Tibial artery (tissue), 4 donors: ENCODE results near the gene SLC2A13.
"Not testable (repeated sequence)": the region's sequence is repeated elsewhere in the genome, so short reads cannot be mapped to it uniquely, and the experiment has no call there.

Experiments
- DNase-seq, 2 donors: peaks; one replicate each; pipeline ENCODE4 v3.0.0-alpha.2; 2019
- H3K27ac ChIP-seq, 2 donors: fragments of 200-600 bp; sonication (generic) in 1 of 2; 1 replicate in 1 of 2; 2 replicates in 1 of 2; pipeline ENCODE4 v1.5.1; 2018 to 2019; ENCODE audit warnings: mild to moderate bottlenecking in 1 of 2
- H3K27me3 ChIP-seq, 2 donors: fragments of 200-600 bp; sonication (generic) in 1 of 2; one replicate each; pipeline versions ENCODE4 v1.5.1 to v1.6.0; 2016 to 2019
- H3K36me3 ChIP-seq, 3 donors: fragments of 200-600 bp; sonication (generic) in 2 of 3; one replicate each; pipeline ENCODE4 v1.5.1; 2016 to 2019; ENCODE audit warnings: mild to moderate bottlenecking in 2 of 3
- H3K4me1 ChIP-seq, 4 donors: fragments of 200-600 bp; sonication (generic) in 2 of 4; 1 replicate in 3 of 4; 2 replicates in 1 of 4; pipeline ENCODE4 v1.5.1; 2016 to 2019
- H3K4me3 ChIP-seq, 2 donors: fragments of 200-600 bp; sonication (generic) in 1 of 2; 1 replicate in 1 of 2; 2 replicates in 1 of 2; pipeline ENCODE4 v1.5.1; 2018 to 2019; ENCODE audit warnings: mild to moderate bottlenecking in 2 of 2
- H3K9me3 ChIP-seq, 3 donors: fragments of 200-600 bp; sonication (generic) in 1 of 3; one replicate each; pipeline ENCODE4 v1.5.1; 2016 to 2019
- CTCF ChIP-seq, 2 experiments: fragments of 200-600 bp in 1 of 2; fragments of 450-650 bp in 1 of 2; IDR thresholded peaks; one replicate each; pipeline ENCODE4 v1.5.1; 2017 to 2019; ENCODE audit warnings: antibody characterized with exemption in 2 of 2, mild to moderate bottlenecking in 1 of 2, moderate library complexity in 1 of 2
- intact Hi-C: fragments of 100-400 bp; cut with DNase I; formaldehyde crosslinking; loops from one replicate; pipeline ENCODE4 v1.15.0; 2023; ENCODE audit warnings: low total_unique reads

The SLC2A13 gene

DNA sequence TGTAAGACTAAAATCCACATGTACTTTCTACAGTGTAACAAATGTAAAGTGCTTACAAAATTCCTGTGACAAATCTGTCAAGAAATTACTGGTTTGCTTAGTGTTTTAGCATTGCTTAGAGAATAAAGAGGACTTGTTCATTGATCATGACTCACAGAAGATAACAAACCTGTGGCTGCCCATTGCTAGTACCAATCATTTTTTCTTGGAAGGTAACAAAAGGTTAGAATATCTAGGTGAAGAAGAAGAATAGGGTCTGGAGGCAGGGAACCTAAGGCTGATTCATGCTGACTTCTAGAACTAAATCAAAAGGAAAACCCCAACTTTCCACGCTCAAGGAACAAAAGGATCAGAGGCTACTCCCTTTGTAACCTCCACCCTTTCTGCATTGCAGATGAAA is 253.5 kb downstream of the SLC2A13 start:
- TF ChIP-seq CTCF (IDR thresholded peaks at IDR 0.05): no peak
- no peak for DNase-seq
- H3K27ac ChIP-seq: no peak overlapping the region
- no peak overlapping the region for H3K4me3 ChIP-seq
- H3K27me3 ChIP-seq: no peaks in the 10 kb centered on the region
- H3K4me1 ChIP-seq: no peaks in the 10 kb centered on the region
- no peaks in the 10 kb centered on the region for H3K9me3 ChIP-seq
- H3K36me3 ChIP-seq: peaks cover 0 to 5% (median 3%) of the 10 kb centered on the region in 3 donors
- intact Hi-C loops: no loop called here

GRCh38 chr12:39848218-39848617 is 257.7 kb downstream of the SLC2A13 start:
- H3K4me3 ChIP-seq, H3K4me1 ChIP-seq, H3K27ac ChIP-seq, intact Hi-C loops, H3K9me3 ChIP-seq, H3K36me3 ChIP-seq, H3K27me3 ChIP-seq, DNase-seq: not testable (repeated sequence)

DNA sequence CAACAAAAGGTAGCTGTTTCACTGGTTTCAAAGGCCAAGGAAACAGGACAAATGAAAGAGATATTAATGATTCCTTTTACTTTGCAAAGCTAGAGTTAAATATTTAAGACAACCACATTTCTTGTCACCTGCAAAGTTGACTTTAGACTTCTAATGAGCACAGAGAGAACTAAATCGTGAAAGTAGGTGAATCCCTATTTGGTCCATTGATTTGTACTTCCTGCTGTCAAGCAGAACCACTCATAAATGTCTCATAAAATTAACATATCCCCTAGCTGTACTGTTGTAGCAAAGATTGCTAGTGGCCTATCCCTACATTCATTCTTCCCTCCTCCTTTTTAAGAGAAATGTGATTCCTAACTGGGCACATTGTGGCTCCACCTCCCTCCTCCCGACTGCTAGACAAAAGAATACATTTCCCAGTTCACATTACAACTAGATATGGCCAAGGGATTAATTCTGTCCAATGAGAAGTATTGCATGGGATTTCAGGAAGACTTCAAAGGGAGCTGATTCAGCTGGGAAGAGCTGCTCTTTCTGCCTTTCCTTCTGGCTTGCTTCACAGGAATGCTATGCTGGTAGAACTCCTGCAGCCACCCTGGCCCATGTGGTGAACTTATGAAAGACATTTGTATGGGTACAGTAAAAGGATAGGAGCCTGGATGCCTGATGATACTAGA is 258.8 kb downstream of the SLC2A13 start:
- no peaks in the 10 kb centered on the region for H3K9me3 ChIP-seq
- no peak for TF ChIP-seq CTCF (IDR thresholded peaks at IDR 0.05)
- H3K27me3 ChIP-seq: no peaks in the 10 kb centered on the region
- H3K27ac ChIP-seq: no peak overlapping the region
- DNase-seq: no peak
- intact Hi-C loops: no loop called here
- H3K36me3 ChIP-seq: no peaks in the 10 kb centered on the region
- H3K4me1 ChIP-seq: no peaks in the 10 kb centered on the region
- no peak overlapping the region for H3K4me3 ChIP-seq

DNA sequence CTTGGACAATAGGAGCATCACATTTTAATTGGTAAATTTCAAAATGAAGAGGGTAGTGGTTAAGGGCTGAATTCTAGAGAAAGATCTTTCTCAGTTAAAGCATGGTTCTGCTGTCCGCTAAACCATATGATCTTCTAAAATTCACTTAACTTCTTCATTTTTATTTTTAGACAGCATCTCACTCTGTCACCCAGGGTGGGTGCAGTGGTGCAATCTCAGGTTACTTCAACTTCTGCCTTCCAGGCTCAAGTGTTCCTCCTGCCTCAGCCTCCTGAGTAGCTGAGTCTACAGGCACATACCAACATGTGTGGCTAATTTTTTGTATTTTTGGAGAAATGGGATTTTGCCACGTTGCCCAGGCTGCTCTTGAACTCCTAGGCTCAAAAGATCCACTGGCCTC is 259.6 kb downstream of the SLC2A13 start:
- Histone ChIP-seq H3K27me3 (no peaks in the 10 kb centered on the region), H3K9me3 (no peaks in the 10 kb centered on the region), H3K4me1 (no peaks in the 10 kb centered on the region), H3K4me3 (no peak overlapping the region), H3K36me3 (no peaks in the 10 kb centered on the region), H3K27ac (no peak overlapping the region)
- DNase-seq: no peak
- intact Hi-C loops: no loop called here
- no peak for TF ChIP-seq CTCF (IDR thresholded peaks at IDR 0.05)

DNA sequence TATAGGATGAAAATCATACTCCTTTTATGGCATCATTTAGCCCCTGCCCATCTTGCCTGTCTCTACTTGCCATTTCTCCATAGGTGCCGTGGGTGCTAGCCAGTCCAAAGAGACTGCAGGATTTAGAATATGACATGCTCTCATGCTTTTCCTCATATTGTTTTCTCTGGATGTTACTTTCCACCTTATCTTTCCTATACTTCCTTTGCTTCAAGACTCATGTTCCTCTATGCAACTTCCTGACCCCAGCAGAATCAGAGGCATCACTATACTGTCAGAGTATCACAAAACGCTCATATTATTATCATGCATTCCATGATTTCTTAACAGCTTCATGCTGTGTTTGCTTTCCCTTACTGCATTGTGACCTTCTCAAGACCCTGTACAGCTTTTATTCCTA is 265.5 kb downstream of the SLC2A13 start:
- Histone ChIP-seq H3K4me3 (no peak overlapping the region), H3K4me1 (no peaks in the 10 kb centered on the region), H3K27me3 (no peaks in the 10 kb centered on the region), H3K9me3 (no peaks in the 10 kb centered on the region), H3K27ac (no peak overlapping the region), H3K36me3 (no peaks in the 10 kb centered on the region)
- no peak for DNase-seq
- TF ChIP-seq CTCF (IDR thresholded peaks at IDR 0.05): no peak
- intact Hi-C loops: no loop called here

- intact Hi-C loops: no loop called here
- DNase-seq: no peak
- no peak for TF ChIP-seq CTCF (IDR thresholded peaks at IDR 0.05)
- no peaks in the 10 kb centered on the region for H3K27me3 ChIP-seq
- H3K36me3 ChIP-seq: no peaks in the 10 kb centered on the region
- no peaks in the 10 kb centered on the region for H3K4me1 ChIP-seq
- no peaks in the 10 kb centered on the region for H3K9me3 ChIP-seq
- no peak overlapping the region for H3K4me3 ChIP-seq
- H3K27ac ChIP-seq: no peak overlapping the region
Observed at GRCh38 chr12:39839072-39839471, 266.8 kb downstream of the SLC2A13 start.
